HuH-7.5 (cell line): Measurements from ENCODE around the gene CAMSAP1.

Experiments
- DNase-seq: peaks from one replicate; pipeline ENCODE4 v3.0.0; 2011; ENCODE audit warnings: low spot score

CAMSAP1 gene

GRCh38 chr9:135759676-135760300 is 147.6 kb downstream of the CAMSAP1 start:
- DNase-seq: no peak

- DNase-seq: no peak
Measured at GRCh38 chr9:135758870-135759269, 148.5 kb downstream of the CAMSAP1 start.
